Smooth muscle cell (in vitro differentiated cells): ENCODE results near the gene BPTF. TPM values are rescaled to one million over a fixed set of nuclear protein-coding genes. Genes with fewer than 3 reads are reported as not detected.

ENCODE experiments used
- DNase-seq: peaks from one replicate; lab custom pipeline; 2025; ENCODE audit not compliant: unreplicated experiment; lab: John Stamatoyannopoulos, UW
- H2AFZ ChIP-seq: fragments of 200-600 bp; sonication (generic); 2 replicates; pipeline ENCODE4 v1.6.0; 2016; ENCODE audit warnings: antibody characterized with exemption, low read depth, mild to moderate bottlenecking
- H3F3A ChIP-seq: fragments of 200-600 bp; sonication (generic); 2 replicates; pipeline ENCODE4 v1.6.0; 2017; ENCODE audit warnings: antibody characterized with exemption, low read depth
- H3K27ac ChIP-seq: fragments of 200-600 bp; sonication (generic); 2 replicates; pipeline ENCODE4 v1.5.1; 2016; ENCODE audit warnings: low read depth, mild to moderate bottlenecking
- H3K27me3 ChIP-seq: fragments of 200-600 bp; sonication (generic); 2 replicates; pipeline ENCODE4 v1.6.1; 2016; ENCODE audit warnings: low read depth, mild to moderate bottlenecking
- H3K36me3 ChIP-seq: fragments of 200-600 bp; sonication (generic); 2 replicates; pipeline ENCODE4 v1.5.1; 2016; ENCODE audit warnings: low read depth
- H3K4me1 ChIP-seq: fragments of 200-600 bp; sonication (generic); 2 replicates; pipeline ENCODE4 v1.5.1; 2016; ENCODE audit warnings: low read depth
- H3K4me2 ChIP-seq: fragments of 200-600 bp; sonication (generic); 2 replicates; pipeline ENCODE4 v1.6.0; 2016; ENCODE audit warnings: mild to moderate bottlenecking
- H3K4me3 ChIP-seq: fragments of 200-600 bp; sonication (generic); 2 replicates; pipeline ENCODE4 v1.5.1; 2016; ENCODE audit warnings: mild to moderate bottlenecking
- H3K79me2 ChIP-seq: fragments of 200-600 bp; sonication (generic); 2 replicates; pipeline ENCODE4 v1.6.0; 2016; ENCODE audit warnings: low read depth, mild to moderate bottlenecking
- H3K9ac ChIP-seq: fragments of 200-600 bp; sonication (generic); 2 replicates; pipeline ENCODE4 v1.6.0; 2016; ENCODE audit warnings: low read depth
- H3K9me3 ChIP-seq: fragments of 200-600 bp; sonication (generic); replicated peaks from 2 replicates; pipeline ENCODE4 v1.5.1; 2016; ENCODE audit warnings: low read depth
- H4K20me1 ChIP-seq: fragments of 200-600 bp; sonication (generic); 2 replicates; pipeline ENCODE4 v1.6.0; 2016; ENCODE audit warnings: low read depth
- CTCF ChIP-seq: fragments of 200-600 bp; sonication (generic); IDR thresholded peaks from 2 replicates; pipeline ENCODE4 v1.5.1; 2017; ENCODE audit warnings: borderline replicate concordance, mild to moderate bottlenecking, antibody characterized with exemption; ENCODE audit not compliant: insufficient read depth, poor library complexity, severe bottlenecking
- WGBS: methylation state at CpG from one replicate; pipeline ENCODE4 v1.1.7; 2016; ENCODE audit warnings: low lambda C conversion rate; 5-methylcytosine and 5-hydroxymethylcytosine counted together
- polyA plus RNA-seq: library from polyadenylated mRNA; unstranded; fragments of >200 nt; fragmentation: Nextera tagmentation; extraction: Ambion mirVana; gene quantifications from 2 replicates; pipeline ENCODE4 v1.2.1, GENCODE V29; 2016
- total RNA-seq: library from RNA; depleted of rRNA; stranded (reverse); fragments of >200 nt; gene quantifications from 2 replicates; pipeline ENCODE4 v1.2.3, GENCODE V29; 2014

BPTF gene
- total and polyA plus RNA-seq, 2 experiments from 2014 or later, result 26.8 to 51.2 TPM

DNA sequence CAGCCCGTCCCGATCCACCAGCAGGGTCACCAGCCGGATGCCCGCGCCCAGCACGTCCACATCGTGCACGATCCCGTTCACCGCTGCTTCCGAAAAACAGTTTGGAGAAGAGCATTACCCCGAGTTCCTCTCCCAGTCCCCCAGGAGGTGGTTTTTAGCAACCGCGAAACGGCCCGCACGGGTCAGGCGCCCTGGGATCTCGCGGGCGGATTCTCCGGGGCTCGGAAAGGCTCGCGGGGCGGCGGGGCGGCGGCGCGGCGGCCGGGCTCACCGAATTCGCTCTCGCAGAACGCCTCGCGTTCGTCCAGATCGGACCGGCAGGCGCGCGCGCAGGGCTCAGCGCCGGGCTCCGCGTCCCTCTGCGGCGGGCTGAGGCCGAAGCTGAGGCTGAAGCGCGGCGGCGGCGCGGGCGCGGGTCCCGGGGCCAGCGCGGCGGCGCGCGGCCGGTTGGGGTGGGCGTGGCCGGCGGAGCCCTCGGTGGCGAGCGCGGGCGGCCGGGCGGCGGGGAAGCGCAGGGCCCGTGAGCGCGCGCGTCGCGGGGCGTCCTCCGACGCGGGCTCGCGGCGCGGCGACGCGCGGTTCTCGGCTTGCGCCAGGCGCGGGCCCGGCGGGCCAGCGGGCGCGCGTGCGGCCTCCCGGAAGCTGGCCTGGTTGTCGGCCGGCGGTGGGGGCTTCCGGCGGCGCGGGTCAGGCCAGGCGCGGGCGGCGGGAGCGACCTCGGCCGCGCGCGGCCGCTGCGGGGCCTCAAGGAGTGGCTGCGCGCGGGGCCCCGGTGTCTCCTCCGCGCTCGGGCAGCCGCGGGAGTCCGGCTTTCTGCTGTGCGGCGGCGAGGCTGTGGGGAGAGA lies 168.1 kb downstream of the BPTF start:
- peak overlapping the region; percentile 72 for H3K4me3 ChIP-seq

GRCh38 chr17:67993998-67994361 lies 168.7 kb downstream of the BPTF start:
- H3K9ac ChIP-seq, result peak overlapping the region; percentile 47
- WGBS, result 13% methylated on average over 11 of the region's 21 CpGs
- no peaks in the 10 kb centered on the region for H4K20me1 ChIP-seq
- DNase-seq, result no peak
- H3F3A ChIP-seq, result peaks cover 7% of the 10 kb centered on the region
- no peaks in the 10 kb centered on the region for H3K36me3 ChIP-seq
- H3K4me1 ChIP-seq, result peaks cover 3% of the 10 kb centered on the region
- H3K27me3 ChIP-seq, result no peaks in the 10 kb centered on the region
- H3K27ac ChIP-seq, result peak overlapping the region; percentile 56
- no peaks in the 10 kb centered on the region for H3K79me2 ChIP-seq
- H3K4me2 ChIP-seq, result peak overlapping the region; percentile 95
- no peaks in the 10 kb centered on the region for H3K9me3 ChIP-seq
- peak overlapping the region; percentile 69 for H2AFZ ChIP-seq
- TF ChIP-seq CTCF, result no peak
- peak overlapping the region; percentile 68 for H3K4me3 ChIP-seq

More for the DNA sequence above, 168.1 kb downstream of the BPTF start:
- Histone ChIP-seq H3K27ac (peak overlapping the region; percentile 56), H3K4me2 (peak overlapping the region; percentile 95), H3K27me3 (no peaks in the 10 kb centered on the region), H3K36me3 (no peaks in the 10 kb centered on the region), H3K9me3 (no peaks in the 10 kb centered on the region), H3F3A (peaks cover 7% of the 10 kb centered on the region), H3K4me1 (peaks cover 3% of the 10 kb centered on the region), H3K79me2 (no peaks in the 10 kb centered on the region), H3K9ac (peak overlapping the region; percentile 69), H4K20me1 (no peaks in the 10 kb centered on the region), H2AFZ (peak overlapping the region; percentile 69)
- no peak for TF ChIP-seq CTCF
- WGBS, result under 1% methylated on average over 76 of the region's 144 CpGs
- DNase-seq, result peak; percentile 66

- Histone ChIP-seq H3K9me3 (no peaks in the 10 kb centered on the region), H3K4me3 (peak overlapping the region; percentile 68), H3K4me2 (peak overlapping the region; percentile 95), H3K36me3 (no peaks in the 10 kb centered on the region), H4K20me1 (no peaks in the 10 kb centered on the region), H3K79me2 (no peaks in the 10 kb centered on the region), H3K4me1 (peaks cover 3% of the 10 kb centered on the region), H3F3A (peaks cover 7% of the 10 kb centered on the region), H3K27ac (no peak overlapping the region), H3K9ac (no peak overlapping the region), H2AFZ (no peak overlapping the region), H3K27me3 (no peaks in the 10 kb centered on the region)
- no peak for DNase-seq
- no peak for TF ChIP-seq CTCF
- WGBS, result 28% methylated on average over 9 of the region's 9 CpGs
Observed at GRCh38 chr17:67994817-67995569, 169.7 kb downstream of the BPTF start.
